WTC11 (cell line): ENCODE measurements around the gene REEP6. TPM values are rescaled to one million over a fixed set of nuclear protein-coding genes. Genes with fewer than 3 reads are reported as not detected.

Experiments used
- ATAC-seq: fragments of 200-7000 bp; cut with Tn5 transposase; 2 replicates; pipeline ENCODE4 v1.10.0; 2021; ENCODE audit warnings: mild to moderate bottlenecking, moderate library complexity
- CTCF ChIA-PET: fragments of 300-600 bp; sonication (Branson Sonifier 250); formaldehyde crosslinking; loops from one replicate; lab custom pipeline; 2021; ENCODE audit warnings: antibody characterized with exemption; lab: Charles Lee
- POLR2A ChIA-PET: fragments of 350-600 bp; sonication (Branson Sonifier 250); formaldehyde crosslinking; loops from one replicate; lab custom pipeline; 2021; ENCODE audit warnings: antibody characterized with exemption; lab: Charles Lee
- DNase-seq: peaks from one replicate; pipeline ENCODE4 v3.0.0; 2021; ENCODE audit warnings: low spot score
- H3K27ac Mint-ChIP-seq: 2 replicates; pipeline ENCODE4 v1.8.0; 2021; ENCODE audit warnings: mixed read lengths
- H3K27me3 Mint-ChIP-seq: 2 replicates; pipeline ENCODE4 v1.8.0; 2021; ENCODE audit warnings: low read depth, mild to moderate bottlenecking, moderate library complexity, mixed read lengths
- H3K36me3 Mint-ChIP-seq: 2 replicates; pipeline ENCODE4 v1.8.0; 2021; ENCODE audit warnings: mixed read lengths
- H3K4me1 Mint-ChIP-seq: 2 replicates; pipeline ENCODE4 v1.8.0; 2022; ENCODE audit warnings: mixed read lengths
- H3K4me3 Mint-ChIP-seq: 2 replicates; pipeline ENCODE4 v1.8.0; 2021; ENCODE audit warnings: mild to moderate bottlenecking, moderate library complexity, mixed read lengths
- H3K9me3 Mint-ChIP-seq: 2 replicates; pipeline ENCODE4 v1.8.0; 2021; ENCODE audit warnings: mixed read lengths
- CBFB ChIP-seq: sonication (generic); formaldehyde crosslinking; IDR thresholded peaks from 2 replicates; pipeline ENCODE4 v1.8.1; 2022; ENCODE audit warnings: mild to moderate bottlenecking, low read depth, missing genetic modification reagents
- ERG ChIP-seq: fragments of 250-450 bp; sonication (Bioruptor Pico); IDR thresholded peaks from 2 replicates; pipeline ENCODE4 v1.8.0; 2021; ENCODE audit warnings: mild to moderate bottlenecking
- FOXK1 ChIP-seq: sonication (generic); formaldehyde crosslinking; IDR thresholded peaks from 2 replicates; pipeline ENCODE4 v1.8.0; 2022; ENCODE audit warnings: mild to moderate bottlenecking, moderate library complexity, missing genetic modification reagents
- FOXP4 ChIP-seq: sonication (generic); formaldehyde crosslinking; IDR thresholded peaks from 2 replicates; pipeline ENCODE4 v1.8.0; 2022; ENCODE audit warnings: mild to moderate bottlenecking, missing genetic modification reagents
- GRHL2 ChIP-seq: fragments of 250-450 bp; sonication (Bioruptor Pico); IDR thresholded peaks from 2 replicates; pipeline ENCODE4 v1.8.0; 2022; ENCODE audit warnings: mild to moderate bottlenecking, moderate library complexity; ENCODE audit not compliant: insufficient replicate concordance, severe bottlenecking
- MLX ChIP-seq: sonication (generic); formaldehyde crosslinking; IDR thresholded peaks from 2 replicates; pipeline ENCODE4 v1.8.1; 2023; ENCODE audit warnings: mild to moderate bottlenecking, missing genetic modification reagents, moderate library complexity
- MXD4 ChIP-seq: fragments of 250-450 bp; sonication (Bioruptor Pico); IDR thresholded peaks from 2 replicates; pipeline ENCODE4 v1.8.0; 2021; ENCODE audit warnings: mild to moderate bottlenecking, moderate library complexity, borderline replicate concordance
- SP1 ChIP-seq: sonication (generic); formaldehyde crosslinking; conservative IDR thresholded peaks from 2 replicates; pipeline ENCODE4 v1.8.1; 2022; ENCODE audit warnings: missing genetic modification reagents
- ZNF416 ChIP-seq: fragments of 250-450 bp; sonication (Bioruptor Pico); IDR thresholded peaks from 2 replicates; pipeline ENCODE4 v1.9.0; 2021; ENCODE audit warnings: mild to moderate bottlenecking, inconsistent platforms
- total RNA-seq: library from RNA; stranded (reverse); gene quantifications from 3 replicates; pipeline ENCODE4 v1.2.3, GENCODE V29; 2021
- TF ChIP-seq, protein P1 (sequence below): sonication (generic); formaldehyde crosslinking; IDR thresholded peaks from 2 replicates; pipeline ENCODE4 v1.8.0; 2022; ENCODE audit warnings: mild to moderate bottlenecking, missing genetic modification reagents
- TF ChIP-seq, protein P2 (sequence below): sonication (generic); formaldehyde crosslinking; IDR thresholded peaks from 2 replicates; pipeline ENCODE4 v1.8.0; 2023; ENCODE audit warnings: missing genetic modification reagents
- TF ChIP-seq, protein P3 (sequence below): sonication (generic); formaldehyde crosslinking; IDR thresholded peaks from 2 replicates; pipeline ENCODE4 v1.8.1; 2023; ENCODE audit warnings: mild to moderate bottlenecking, moderate library complexity, missing genetic modification reagents
- TF ChIP-seq, protein P4 (sequence below): sonication (generic); formaldehyde crosslinking; IDR thresholded peaks from 2 replicates; pipeline ENCODE4 v1.8.0; 2023; ENCODE audit warnings: mild to moderate bottlenecking, missing genetic modification reagents
- TF ChIP-seq, protein P5 (sequence below): sonication (generic); formaldehyde crosslinking; IDR thresholded peaks from 2 replicates; pipeline ENCODE4 v1.8.1; 2022; ENCODE audit warnings: mild to moderate bottlenecking, moderate library complexity, missing genetic modification reagents
- TF ChIP-seq, protein P6 (sequence below): sonication (generic); formaldehyde crosslinking; IDR thresholded peaks from 2 replicates; pipeline ENCODE4 v1.8.1; 2023; ENCODE audit warnings: mild to moderate bottlenecking, missing genetic modification reagents

Gene REEP6
- total RNA-seq, 1 experiment from 2014 or later: 17.0 TPM

DNA sequence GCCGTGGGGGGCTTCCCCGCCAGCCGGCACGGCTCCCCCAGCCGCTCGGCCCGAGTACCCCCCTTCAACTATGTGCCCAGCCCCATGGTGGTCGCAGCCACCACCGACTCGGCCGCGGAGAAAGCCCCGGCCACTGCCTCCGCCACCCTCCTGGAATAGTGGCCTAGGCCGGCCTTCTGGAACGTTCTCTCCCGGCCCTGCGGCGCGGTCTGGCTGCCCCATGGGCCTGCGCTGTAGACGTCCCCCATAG, 21.0 kb upstream of the REEP6 start:
- Mint-ChIP-seq H3K27ac (no peak overlapping the region), H3K36me3 (no peaks in the 10 kb centered on the region), H3K4me1 (peaks cover 5% of the 10 kb centered on the region; the same call in 1 of the 2 replicates), H3K27me3 (peaks cover 64% of the 10 kb centered on the region), H3K9me3 (no peaks in the 10 kb centered on the region), H3K4me3 (peak overlapping the region; percentile 61)
- ChIA-PET POLR2A (no interaction called here), CTCF (interaction anchor here (2.9 to 3.2 kb wide), 2 partner anchors 14 to 25 kb away, joined by 13 to 19 read pairs; no protein-coding TSS in a partner anchor)
- TF ChIP-seq ZNF416 (CRISPR knock-in tag) (no peak), FOXP4 (CRISPR knock-in tag) (0 out of 2 replicates have a peak, but pooled peaks have one; percentile 2)
- TF ChIP-seq, protein P1, sequence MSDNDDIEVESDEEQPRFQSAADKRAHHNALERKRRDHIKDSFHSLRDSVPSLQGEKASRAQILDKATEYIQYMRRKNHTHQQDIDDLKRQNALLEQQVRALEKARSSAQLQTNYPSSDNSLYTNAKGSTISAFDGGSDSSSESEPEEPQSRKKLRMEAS (CRISPR knock-in tag): peak; percentile 49; the same call in 1 of the 2 replicates
- ATAC-seq: no peak
- DNase-seq: no peak

DNA sequence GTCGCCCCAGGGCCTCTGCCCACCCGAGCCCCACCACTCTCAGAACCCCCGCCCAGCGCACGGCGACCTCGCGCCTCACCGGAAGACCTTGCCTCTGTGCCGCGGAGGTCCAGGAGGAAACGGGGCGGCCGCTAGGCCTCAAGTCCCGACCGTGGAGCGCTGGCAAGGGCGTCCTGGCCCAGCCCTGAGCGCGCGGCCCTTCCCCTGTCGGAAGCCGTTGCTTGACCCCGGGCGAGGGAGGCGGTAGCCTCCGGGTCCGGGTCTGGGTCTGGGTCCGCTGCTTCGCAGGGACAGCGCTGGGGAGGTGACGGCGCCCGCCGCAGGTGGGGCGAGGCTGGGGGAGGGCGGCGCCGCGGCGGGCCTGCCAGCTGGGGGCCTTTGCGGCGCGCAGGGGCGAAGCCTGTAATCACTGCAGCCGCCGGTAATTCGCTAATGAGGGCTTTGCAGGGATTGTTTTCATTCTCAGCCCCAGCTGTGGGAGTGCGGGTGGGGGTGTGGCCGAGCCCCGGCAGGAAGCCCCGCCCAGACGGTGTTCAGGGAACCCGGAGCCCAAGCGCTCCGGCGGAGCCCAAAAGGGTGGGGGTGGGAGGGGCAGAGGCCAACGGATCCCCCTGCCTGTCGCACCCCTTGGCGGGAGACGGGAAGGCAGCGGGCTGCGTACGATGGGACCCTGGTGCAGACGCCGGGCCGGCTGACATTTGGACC, 20.5 kb upstream of the REEP6 start:
- TF ChIP-seq ERG (CRISPR knock-in tag) (no peak), FOXK1 (CRISPR knock-in tag) (0 out of 2 replicates have a peak, but pooled peaks have one; percentile 40), GRHL2 (CRISPR knock-in tag) (no peak), MLX (CRISPR knock-in tag) (no peak), MXD4 (CRISPR knock-in tag) (no peak)
- TF ChIP-seq, protein P2, sequence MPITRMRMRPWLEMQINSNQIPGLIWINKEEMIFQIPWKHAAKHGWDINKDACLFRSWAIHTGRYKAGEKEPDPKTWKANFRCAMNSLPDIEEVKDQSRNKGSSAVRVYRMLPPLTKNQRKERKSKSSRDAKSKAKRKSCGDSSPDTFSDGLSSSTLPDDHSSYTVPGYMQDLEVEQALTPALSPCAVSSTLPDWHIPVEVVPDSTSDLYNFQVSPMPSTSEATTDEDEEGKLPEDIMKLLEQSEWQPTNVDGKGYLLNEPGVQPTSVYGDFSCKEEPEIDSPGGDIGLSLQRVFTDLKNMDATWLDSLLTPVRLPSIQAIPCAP (CRISPR knock-in tag): no peak
- TF ChIP-seq, protein P3, sequence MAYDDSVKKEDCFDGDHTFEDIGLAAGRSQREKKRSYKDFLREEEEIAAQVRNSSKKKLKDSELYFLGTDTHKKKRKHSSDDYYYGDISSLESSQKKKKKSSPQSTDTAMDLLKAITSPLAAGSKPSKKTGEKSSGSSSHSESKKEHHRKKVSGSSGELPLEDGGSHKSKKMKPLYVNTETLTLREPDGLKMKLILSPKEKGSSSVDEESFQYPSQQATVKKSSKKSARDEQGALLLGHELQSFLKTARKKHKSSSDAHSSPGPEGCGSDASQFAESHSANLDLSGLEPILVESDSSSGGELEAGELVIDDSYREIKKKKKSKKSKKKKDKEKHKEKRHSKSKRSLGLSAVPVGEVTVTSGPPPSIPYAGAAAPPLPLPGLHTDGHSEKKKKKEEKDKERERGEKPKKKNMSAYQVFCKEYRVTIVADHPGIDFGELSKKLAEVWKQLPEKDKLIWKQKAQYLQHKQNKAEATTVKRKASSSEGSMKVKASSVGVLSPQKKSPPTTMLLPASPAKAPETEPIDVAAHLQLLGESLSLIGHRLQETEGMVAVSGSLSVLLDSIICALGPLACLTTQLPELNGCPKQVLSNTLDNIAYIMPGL (CRISPR knock-in tag): peak; percentile 47; the same call in 1 of the 2 replicates
- ChIA-PET POLR2A (no interaction called here), CTCF (interaction anchor here (0.7 to 3.2 kb wide), 8 partner anchors 15 to 356 kb away, joined by 3 to 19 read pairs (median 4); partner anchors contain the start of gene REEP6)
- ATAC-seq (peak; percentile 24), DNase-seq (peak; percentile 77)
- peaks cover 60% of the 10 kb centered on the region for H3K27me3 Mint-ChIP-seq
- peak overlapping the region; percentile 61 for H3K4me3 Mint-ChIP-seq
- H3K9me3 Mint-ChIP-seq: no peaks in the 10 kb centered on the region
- no peaks in the 10 kb centered on the region for H3K36me3 Mint-ChIP-seq
- H3K27ac Mint-ChIP-seq: no peak overlapping the region
- peaks cover 5% of the 10 kb centered on the region; the same call in 1 of the 2 replicates for H3K4me1 Mint-ChIP-seq

DNA sequence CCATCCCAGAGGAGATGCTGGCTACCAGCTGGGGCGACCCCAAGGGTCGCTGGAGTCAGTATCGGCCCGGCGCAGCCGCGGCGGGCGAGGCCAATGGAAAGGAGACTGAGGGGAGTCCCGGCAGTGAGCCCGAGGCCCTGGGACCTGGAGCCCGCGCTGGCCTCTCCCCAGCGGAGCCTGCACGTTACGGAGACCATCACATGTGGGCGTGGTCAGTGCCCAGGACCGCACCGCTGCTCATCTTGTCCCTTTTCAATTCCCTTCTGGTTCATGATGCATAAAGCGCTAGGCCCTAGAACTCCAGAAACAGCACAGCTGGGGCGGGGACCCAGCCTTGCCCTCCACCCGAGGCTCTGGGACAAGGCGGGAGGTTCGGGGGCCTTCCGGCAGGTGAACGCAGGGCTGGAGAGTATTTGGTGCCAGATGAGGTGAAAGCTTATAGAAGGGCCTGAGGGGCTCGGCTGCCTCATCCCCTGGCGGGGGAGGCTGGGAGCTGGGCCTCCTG, 19.9 kb upstream of the REEP6 start:
- CTCF ChIA-PET: interaction anchor here (0.7 to 3.2 kb wide), 12 partner anchors 14 to 355 kb away, joined by 3 to 19 read pairs (median 4); partner anchors contain the start of gene REEP6
- DNase-seq: peak; percentile 78
- Mint-ChIP-seq H3K27ac (no peak overlapping the region), H3K27me3 (peaks cover 57% of the 10 kb centered on the region), H3K4me3 (peak overlapping the region; percentile 50), H3K36me3 (no peaks in the 10 kb centered on the region), H3K9me3 (no peaks in the 10 kb centered on the region), H3K4me1 (peaks cover 5% of the 10 kb centered on the region; the same call in 1 of the 2 replicates)
- POLR2A ChIA-PET: interaction anchor here (0.9 kb wide), 1 partner anchor 35 kb away, joined by 3 read pairs; no protein-coding TSS in a partner anchor
- ATAC-seq: peak; percentile 49
- TF ChIP-seq, protein P4, sequence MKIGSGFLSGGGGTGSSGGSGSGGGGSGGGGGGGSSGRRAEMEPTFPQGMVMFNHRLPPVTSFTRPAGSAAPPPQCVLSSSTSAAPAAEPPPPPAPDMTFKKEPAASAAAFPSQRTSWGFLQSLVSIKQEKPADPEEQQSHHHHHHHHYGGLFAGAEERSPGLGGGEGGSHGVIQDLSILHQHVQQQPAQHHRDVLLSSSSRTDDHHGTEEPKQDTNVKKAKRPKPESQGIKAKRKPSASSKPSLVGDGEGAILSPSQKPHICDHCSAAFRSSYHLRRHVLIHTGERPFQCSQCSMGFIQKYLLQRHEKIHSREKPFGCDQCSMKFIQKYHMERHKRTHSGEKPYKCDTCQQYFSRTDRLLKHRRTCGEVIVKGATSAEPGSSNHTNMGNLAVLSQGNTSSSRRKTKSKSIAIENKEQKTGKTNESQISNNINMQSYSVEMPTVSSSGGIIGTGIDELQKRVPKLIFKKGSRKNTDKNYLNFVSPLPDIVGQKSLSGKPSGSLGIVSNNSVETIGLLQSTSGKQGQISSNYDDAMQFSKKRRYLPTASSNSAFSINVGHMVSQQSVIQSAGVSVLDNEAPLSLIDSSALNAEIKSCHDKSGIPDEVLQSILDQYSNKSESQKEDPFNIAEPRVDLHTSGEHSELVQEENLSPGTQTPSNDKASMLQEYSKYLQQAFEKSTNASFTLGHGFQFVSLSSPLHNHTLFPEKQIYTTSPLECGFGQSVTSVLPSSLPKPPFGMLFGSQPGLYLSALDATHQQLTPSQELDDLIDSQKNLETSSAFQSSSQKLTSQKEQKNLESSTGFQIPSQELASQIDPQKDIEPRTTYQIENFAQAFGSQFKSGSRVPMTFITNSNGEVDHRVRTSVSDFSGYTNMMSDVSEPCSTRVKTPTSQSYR (CRISPR knock-in tag): 0 out of 2 replicates have a peak, but pooled peaks have one; percentile 9
- TF ChIP-seq SP1 (CRISPR knock-in tag) (peak; percentile 23; the same call in 1 of the 2 replicates), CBFB (CRISPR knock-in tag) (no peak)
- TF ChIP-seq, protein P1 (CRISPR knock-in tag): 0 out of 2 replicates have a peak, but pooled peaks have one; percentile 24
- TF ChIP-seq, protein P5, sequence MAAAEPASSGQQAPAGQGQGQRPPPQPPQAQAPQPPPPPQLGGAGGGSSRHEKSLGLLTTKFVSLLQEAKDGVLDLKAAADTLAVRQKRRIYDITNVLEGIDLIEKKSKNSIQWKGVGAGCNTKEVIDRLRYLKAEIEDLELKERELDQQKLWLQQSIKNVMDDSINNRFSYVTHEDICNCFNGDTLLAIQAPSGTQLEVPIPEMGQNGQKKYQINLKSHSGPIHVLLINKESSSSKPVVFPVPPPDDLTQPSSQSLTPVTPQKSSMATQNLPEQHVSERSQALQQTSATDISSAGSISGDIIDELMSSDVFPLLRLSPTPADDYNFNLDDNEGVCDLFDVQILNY (CRISPR knock-in tag): 0 out of 2 replicates have a peak, but pooled peaks have one; percentile 29
- TF ChIP-seq, protein P6, sequence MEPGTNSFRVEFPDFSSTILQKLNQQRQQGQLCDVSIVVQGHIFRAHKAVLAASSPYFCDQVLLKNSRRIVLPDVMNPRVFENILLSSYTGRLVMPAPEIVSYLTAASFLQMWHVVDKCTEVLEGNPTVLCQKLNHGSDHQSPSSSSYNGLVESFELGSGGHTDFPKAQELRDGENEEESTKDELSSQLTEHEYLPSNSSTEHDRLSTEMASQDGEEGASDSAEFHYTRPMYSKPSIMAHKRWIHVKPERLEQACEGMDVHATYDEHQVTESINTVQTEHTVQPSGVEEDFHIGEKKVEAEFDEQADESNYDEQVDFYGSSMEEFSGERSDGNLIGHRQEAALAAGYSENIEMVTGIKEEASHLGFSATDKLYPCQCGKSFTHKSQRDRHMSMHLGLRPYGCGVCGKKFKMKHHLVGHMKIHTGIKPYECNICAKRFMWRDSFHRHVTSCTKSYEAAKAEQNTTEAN (CRISPR knock-in tag): 0 out of 2 replicates have a peak, but pooled peaks have one; percentile 27
